Left renal pelvis (tissue), 4 donors: ENCODE data around the gene NFASC. TPM values are rescaled to one million over a fixed set of nuclear protein-coding genes. Genes with fewer than 3 reads are reported as not detected.

Experiments used
- DNase-seq, 4 donors: peaks; one replicate each; pipeline ENCODE4 v3.0.0-alpha.2; 2013; ENCODE audit warnings: low read depth in 4 of 4, low spot score in 3 of 4
- polyA plus RNA-seq, 4 donors: library from polyadenylated mRNA; unstranded; fragments of 120-200 nt; gene quantifications; one replicate each; pipeline ENCODE4 v1.2.1, GENCODE V29; 2013; ENCODE audit not compliant: insufficient read length in 4 of 4

Gene NFASC
- polyA plus RNA-seq, 4 donors: 5.7 to 32.2 (median 13.9) TPM

DNA sequence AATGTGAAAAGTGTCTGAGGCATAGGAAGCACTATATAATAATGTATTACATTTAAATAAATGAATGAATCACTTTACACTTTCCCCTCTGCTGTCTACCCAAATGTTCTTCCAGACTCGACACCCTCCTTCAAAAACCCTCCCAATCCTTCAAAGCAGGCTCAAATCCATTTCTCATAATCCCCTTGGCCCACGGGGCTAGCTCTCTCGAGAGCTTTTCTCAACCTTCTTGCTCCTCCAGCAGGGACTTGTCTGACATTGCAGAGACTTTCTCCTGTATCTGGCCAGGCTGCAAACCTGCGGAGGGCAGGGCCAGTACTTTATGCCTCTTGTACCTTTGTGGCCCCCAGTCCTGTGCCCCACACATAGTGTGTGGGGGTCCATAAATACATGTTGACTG, 158.3 kb downstream of the NFASC start:
- DNase-seq: no peak

DNA sequence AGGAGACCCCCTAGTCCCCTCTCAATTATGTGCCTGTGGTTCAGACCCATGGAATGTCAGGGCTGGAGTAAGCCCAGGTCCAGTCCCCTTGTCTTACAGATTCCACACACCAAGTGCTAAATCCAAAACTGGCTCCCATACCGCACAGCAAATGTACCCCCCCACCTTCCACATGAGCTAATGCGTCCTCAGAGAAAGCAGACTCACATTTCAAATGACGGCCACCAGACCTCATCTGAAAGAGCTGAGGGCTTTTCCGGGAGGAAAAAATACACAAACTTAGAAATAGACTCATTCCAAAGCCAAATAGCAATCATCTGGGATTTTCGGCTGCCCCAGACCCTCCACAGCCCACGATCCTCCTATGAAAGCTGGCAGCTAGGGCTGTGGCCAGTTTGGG, 159.6 kb downstream of the NFASC start:
- no peak for DNase-seq

DNA sequence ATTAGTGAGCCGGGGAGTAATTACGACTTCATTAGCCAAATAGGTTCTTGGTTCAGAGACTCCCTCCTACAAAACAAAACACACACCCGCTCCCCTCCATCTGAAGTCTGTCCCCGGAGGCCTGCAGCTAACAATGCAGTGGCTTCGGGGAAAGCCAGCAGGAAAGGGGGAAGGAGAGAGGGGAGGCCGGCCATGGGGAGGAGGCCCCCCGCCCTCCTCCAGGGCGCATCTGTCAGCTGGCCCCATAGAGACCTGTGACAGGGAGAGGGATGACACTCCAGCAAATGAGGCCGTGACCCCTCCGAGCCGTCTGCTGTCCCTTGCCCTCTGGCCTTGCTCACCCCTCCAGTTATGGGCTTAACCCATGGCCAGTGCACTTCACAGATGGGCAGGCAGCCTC, 160.2 kb downstream of the NFASC start:
- DNase-seq: no peak

DNA sequence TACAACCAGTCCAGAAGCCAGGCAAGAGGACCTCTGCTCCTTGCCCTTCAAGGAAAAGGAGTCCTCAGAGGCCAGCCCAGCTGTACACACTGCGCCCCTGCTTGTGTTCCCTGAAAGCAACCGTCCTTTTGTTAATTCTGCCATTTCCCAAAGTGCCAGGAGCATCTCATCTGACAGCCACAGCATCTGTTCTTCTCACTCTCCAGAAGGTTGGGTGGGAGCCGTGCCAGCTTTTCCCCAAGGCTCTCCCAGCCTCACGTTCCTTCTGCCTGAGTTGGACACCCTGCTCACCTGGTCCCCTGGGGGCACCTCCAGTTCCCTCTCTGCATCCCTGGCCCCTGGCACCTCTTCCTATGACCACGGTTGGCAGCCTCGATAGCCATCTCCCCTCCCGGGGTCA, 161.8 kb downstream of the NFASC start:
- DNase-seq: no peak

GRCh38 chr1:205037539-205037938, 166.9 kb downstream of the NFASC start:
- DNase-seq: no peak

GRCh38 chr1:205038132-205038786, 167.6 kb downstream of the NFASC start:
- no peak for DNase-seq

- DNase-seq: no peak
These were observed 170.5 kb downstream of the NFASC start for GRCh38 chr1:205041001-205041715.

DNA sequence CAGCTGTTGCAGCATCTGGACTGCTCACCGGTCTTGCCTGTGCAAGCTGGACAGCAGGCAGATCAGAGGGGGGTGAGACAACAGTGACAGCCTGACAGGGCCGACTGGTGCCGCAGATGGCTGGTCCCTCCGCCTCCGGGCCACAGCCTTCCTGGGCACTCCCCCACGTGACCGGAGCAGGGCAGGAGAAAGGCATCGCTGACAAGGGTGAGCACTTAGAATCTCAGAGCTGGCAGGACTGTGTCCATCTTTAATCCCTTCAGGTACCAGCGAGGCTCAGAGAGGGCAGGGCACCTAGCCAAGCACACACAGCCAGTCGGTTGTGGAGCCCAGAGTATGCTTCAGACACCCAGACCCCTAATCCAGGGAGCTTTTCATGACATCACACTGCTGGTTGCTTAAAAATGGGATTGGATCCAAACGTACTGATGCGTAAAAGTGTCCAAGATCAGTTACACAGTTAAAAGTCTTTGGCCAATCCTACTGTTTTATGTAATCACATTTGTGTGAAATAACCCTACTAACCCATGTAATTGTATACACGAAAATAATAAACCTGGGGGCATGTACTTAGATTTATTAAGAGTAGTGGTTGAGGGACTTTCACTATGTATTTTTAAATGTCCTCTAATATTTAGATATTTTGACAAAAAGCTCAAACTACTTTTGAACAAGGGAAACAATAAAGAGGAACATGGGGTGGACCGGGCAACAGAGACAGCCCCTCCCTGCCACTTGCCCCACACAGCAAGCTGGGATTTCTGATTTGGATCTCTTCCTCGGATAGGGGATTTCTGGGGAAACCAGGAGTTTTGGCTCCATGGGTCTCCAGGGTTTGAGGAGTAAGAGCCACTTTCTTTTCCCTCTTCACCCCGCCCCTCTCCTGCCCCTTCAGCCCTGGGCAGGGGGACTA, 171.6 kb downstream of the NFASC start:
- no peak for DNase-seq

- no peak for DNase-seq
These were observed 172.5 kb downstream of the NFASC start, which contains the start of gene CNTN2 for GRCh38 chr1:205042911-205043806. Gene CNTN2, plus strand, starts transcription at chr1:205043212. Its CDS starts 9,974 bp downstream, at chr1:205053186.

DNA sequence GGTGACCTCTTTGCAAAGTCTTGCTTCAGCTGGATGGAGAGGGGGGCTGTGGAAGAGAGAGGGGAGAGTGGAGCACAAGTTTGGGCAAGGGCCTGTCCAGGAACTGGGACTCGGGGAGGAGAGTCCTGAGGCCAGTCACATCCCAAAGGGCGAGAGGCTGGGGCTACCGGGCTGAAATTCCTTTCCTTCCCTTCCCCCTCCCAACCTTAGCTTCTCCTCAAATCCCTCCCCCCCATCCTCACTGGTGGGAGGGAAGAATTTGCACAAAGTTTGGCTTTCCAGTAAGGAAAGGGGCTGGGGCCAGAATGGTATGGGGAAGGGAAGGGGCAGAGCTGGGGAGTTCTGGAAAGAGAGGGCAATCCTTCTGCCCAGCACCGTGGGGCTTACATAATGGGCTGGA, 173.2 kb downstream of the NFASC start:
- DNase-seq: no peak

GRCh38 chr1:205044741-205045140, 174.1 kb downstream of the NFASC start:
- no peak for DNase-seq

DNA sequence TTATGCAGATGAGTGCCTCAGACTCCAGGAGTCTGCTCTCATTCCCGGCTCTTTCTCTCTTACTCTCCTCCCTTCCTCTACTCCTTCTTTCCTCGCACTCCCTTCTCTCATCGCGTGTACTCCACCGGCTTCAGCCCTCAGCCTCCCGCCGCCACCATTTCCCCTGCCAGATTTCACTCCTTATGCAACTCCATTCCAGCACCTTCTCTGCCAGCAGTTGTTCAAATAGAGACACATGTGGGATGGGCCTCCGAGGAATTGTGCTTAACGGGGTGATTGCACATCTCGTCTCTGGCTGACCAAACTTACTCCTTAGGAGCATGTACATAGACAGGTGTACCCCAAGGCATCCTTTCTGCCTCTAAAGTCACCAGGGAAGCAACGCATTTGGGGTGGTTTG, 174.5 kb downstream of the NFASC start:
- DNase-seq: no peak

- DNase-seq: no peak
These were observed 176.2 kb downstream of the NFASC start for GRCh38 chr1:205046870-205047269.

DNA sequence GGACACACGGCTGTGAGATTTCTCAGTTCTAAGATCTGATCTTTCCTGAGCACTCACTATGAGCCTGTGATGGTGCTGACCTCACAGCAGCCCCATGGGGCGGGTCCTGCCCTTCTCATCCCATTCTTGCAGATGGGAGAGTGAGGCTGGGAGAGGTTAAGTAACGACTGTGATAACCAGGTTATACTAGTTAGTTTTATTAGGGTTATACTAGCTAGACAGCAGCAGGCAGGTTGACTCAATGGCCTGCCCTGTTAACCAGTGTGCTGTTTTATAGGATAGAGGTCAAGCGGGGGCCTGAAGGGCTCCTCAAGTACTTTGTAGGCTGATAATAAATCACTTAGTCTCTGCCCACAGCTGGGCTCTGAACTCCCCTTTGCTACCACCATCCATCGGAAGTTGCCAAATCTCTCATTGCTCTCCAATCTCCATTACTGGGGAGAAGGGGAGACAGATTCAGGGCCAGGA, 177.1 kb downstream of the NFASC start:
- DNase-seq: no peak

GRCh38 chr1:205048382-205048781, 177.7 kb downstream of the NFASC start:
- no peak for DNase-seq

GRCh38 chr1:205049479-205049878, 178.8 kb downstream of the NFASC start:
- no peak for DNase-seq

- no peak for DNase-seq
These were observed 182.0 kb downstream of the NFASC start for GRCh38 chr1:205052690-205053089.

- DNase-seq: no peak
These were observed 182.6 kb downstream of the NFASC start for GRCh38 chr1:205053296-205053695.

GRCh38 chr1:205054013-205054412, 183.4 kb downstream of the NFASC start:
- DNase-seq: no peak

GRCh38 chr1:205056188-205056611, 185.5 kb downstream of the NFASC start:
- no peak for DNase-seq
